Effector CD8-positive, alpha-beta T cell (primary cell): ENCODE data around the gene SMIM32.

Source experiments
- DNase-seq: peaks from one replicate; lab custom pipeline; 2025; lab: John Stamatoyannopoulos, UW
- total RNA-seq, 4 experiments: gene quantifications; one replicate each; lab custom pipeline; 2026; lab: John Stamatoyannopoulos, UW

SMIM32 gene
- 0 reads per million in 4 experiments for total RNA-seq

- no peak for DNase-seq
These were observed at the start of gene SMIM32 for GRCh38 chr5:136192526-136193321. TSS of gene SMIM32 (minus strand) at chr5:136193162. CDS start at chr5:136192524, 638 bp downstream.

GRCh38 chr5:136242611-136243010 lies 49.6 kb upstream of the SMIM32 start:
- no peak for DNase-seq

GRCh38 chr5:136242136-136242535 lies 49.2 kb upstream of the SMIM32 start:
- no peak for DNase-seq

- DNase-seq = no peak
These were observed 47.9 kb upstream of the SMIM32 start for GRCh38 chr5:136240894-136241293.

GRCh38 chr5:136236479-136237083 lies 43.6 kb upstream of the SMIM32 start:
- no peak for DNase-seq

GRCh38 chr5:136235321-136235720 lies 42.4 kb upstream of the SMIM32 start:
- no peak for DNase-seq

- DNase-seq = no peak
These were observed 39.4 kb upstream of the SMIM32 start for GRCh38 chr5:136232316-136232715.

- DNase-seq = no peak
These were observed 37.2 kb upstream of the SMIM32 start for GRCh38 chr5:136230176-136230575.

GRCh38 chr5:136228136-136228757 lies 35.3 kb upstream of the SMIM32 start:
- no peak for DNase-seq

GRCh38 chr5:136226401-136226800 lies 33.4 kb upstream of the SMIM32 start:
- DNase-seq = no peak

GRCh38 chr5:136225796-136226195 lies 32.8 kb upstream of the SMIM32 start:
- no peak for DNase-seq

GRCh38 chr5:136222580-136223235 lies 29.7 kb upstream of the SMIM32 start:
- no peak for DNase-seq

GRCh38 chr5:136221340-136221739 lies 28.4 kb upstream of the SMIM32 start:
- no peak for DNase-seq

GRCh38 chr5:136216230-136216629 lies 23.3 kb upstream of the SMIM32 start:
- DNase-seq = no peak

GRCh38 chr5:136215812-136216211 lies 22.9 kb upstream of the SMIM32 start:
- no peak for DNase-seq

- no peak for DNase-seq
These were observed 21.0 kb upstream of the SMIM32 start for GRCh38 chr5:136213919-136214493.

- peak; percentile 2 for DNase-seq
These were observed 19.3 kb upstream of the SMIM32 start for GRCh38 chr5:136212252-136212721.

GRCh38 chr5:136211282-136212040 lies 18.5 kb upstream of the SMIM32 start:
- no peak for DNase-seq

- no peak for DNase-seq
These were observed 17.3 kb upstream of the SMIM32 start for GRCh38 chr5:136210259-136210658.

GRCh38 chr5:136209346-136209910 lies 16.5 kb upstream of the SMIM32 start:
- DNase-seq = no peak

- no peak for DNase-seq
These were observed 16.0 kb upstream of the SMIM32 start for GRCh38 chr5:136208916-136209315.
